ENCODE results near the gene SLC38A10. TPM values are rescaled to one million over a fixed set of nuclear protein-coding genes. Genes with fewer than 3 reads are reported as not detected.
A peak's percentile ranks its signal among the peaks of the same experiment; 100 is the strongest.

SLC38A10 gene
- total and polyA plus RNA-seq, 2 of the 13 experiments (the other 11 are each of a cell fraction or from before 2014, with no cell fraction given), result 23.4 to 55.8 TPM

- TF ChIP-seq ZNF18 (CRISPR knock-in tag; IDR thresholded peaks at IDR 0.05; ENCODE audit: insufficient replicate concordance) (no peak), ESRRA (CRISPR knock-in tag; IDR thresholded peaks at IDR 0.05; ENCODE audit: low read depth) (0 out of 2 replicates have a peak, but pooled peaks have one; percentile 38), ZNF567 (CRISPR knock-in tag; IDR thresholded peaks at IDR 0.05; ENCODE audit: borderline replicate concordance) (peak; percentile 72; the same call in 1 of the 2 replicates), ZNF614 (CRISPR knock-in tag; IDR thresholded peaks at IDR 0.05; ENCODE audit: borderline replicate concordance) (no peak), SNAI1 (CRISPR knock-in tag; IDR thresholded peaks at IDR 0.05; ENCODE audit: borderline replicate concordance) (no peak), ZNF350 (CRISPR knock-in tag; IDR thresholded peaks at IDR 0.05; ENCODE audit: borderline replicate concordance, low read depth) (0 out of 2 replicates have a peak, but pooled peaks have one; percentile 3), PRDM4 (CRISPR knock-in tag; IDR thresholded peaks at IDR 0.05; ENCODE audit: borderline replicate concordance) (no peak), GZF1 (CRISPR knock-in tag; IDR thresholded peaks at IDR 0.05) (no peak), ERF (CRISPR knock-in tag; IDR thresholded peaks at IDR 0.05) (no peak), NFAT5 (CRISPR knock-in tag; IDR thresholded peaks at IDR 0.05) (peak; percentile 25; the same call in 1 of the 2 replicates), ZNF432 (CRISPR knock-in tag; IDR thresholded peaks at IDR 0.05; ENCODE audit: borderline replicate concordance) (no peak), ZNF781 (CRISPR knock-in tag; IDR thresholded peaks at IDR 0.05; ENCODE audit: borderline replicate concordance, not compliant biosample characterization) (peak; percentile 42), ZSCAN12 (CRISPR knock-in tag; IDR thresholded peaks at IDR 0.05) (no peak), RFXANK (CRISPR knock-in tag; IDR thresholded peaks at IDR 0.05) (no peak), ZNF367 (CRISPR knock-in tag; IDR thresholded peaks at IDR 0.05; ENCODE audit: borderline replicate concordance) (no peak), HBP1 (CRISPR knock-in tag; IDR thresholded peaks at IDR 0.05; ENCODE audit: low read depth) (no peak), TP53 (CRISPR knock-in tag; conservative IDR thresholded peaks at IDR 0.05) (no peak), PAX8 (CRISPR knock-in tag; IDR thresholded peaks at IDR 0.05; ENCODE audit: borderline replicate concordance) (no peak), PHF21A (CRISPR knock-in tag; IDR thresholded peaks at IDR 0.05) (no peak)
These were observed 50.6 kb downstream of the SLC38A10 start (continued) for GRCh38 chr17:81244358-81245023.

Data from HepG2 (cell line).